Dermis blood vessel endothelial cell (primary cell): Measurements from ENCODE around the gene SPG21. TPM values are rescaled to one million over a fixed set of nuclear protein-coding genes. Genes with fewer than 3 reads are reported as not detected.

Experiments
- DNase-seq: peaks from one replicate; pipeline ENCODE4 v3.0.0; 2010
- total RNA-seq: library from RNA; depleted of rRNA; stranded (reverse); fragments of >200 nt; gene quantifications from 2 replicates; pipeline ENCODE4 v1.2.3, GENCODE V29; 2014

Gene SPG21
- total RNA-seq, 1 donor from 2014 or later, result 84.7 TPM

DNA sequence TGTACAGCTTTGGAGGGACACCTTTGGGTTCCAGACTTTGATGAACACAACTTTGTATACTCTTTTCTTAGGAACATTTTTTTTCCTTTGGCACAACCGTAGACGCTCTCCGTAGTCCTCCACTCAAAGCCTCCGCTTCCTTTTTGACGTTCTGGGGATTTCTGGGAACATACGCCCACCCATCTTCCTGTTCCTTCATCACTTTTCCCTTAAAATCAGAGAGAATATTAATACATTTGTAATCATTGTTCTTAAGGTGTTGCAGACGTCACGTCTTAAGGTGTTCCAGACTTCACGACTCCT is 405 bp upstream of the SPG21 start:
- DNase-seq, result no peak

DNA sequence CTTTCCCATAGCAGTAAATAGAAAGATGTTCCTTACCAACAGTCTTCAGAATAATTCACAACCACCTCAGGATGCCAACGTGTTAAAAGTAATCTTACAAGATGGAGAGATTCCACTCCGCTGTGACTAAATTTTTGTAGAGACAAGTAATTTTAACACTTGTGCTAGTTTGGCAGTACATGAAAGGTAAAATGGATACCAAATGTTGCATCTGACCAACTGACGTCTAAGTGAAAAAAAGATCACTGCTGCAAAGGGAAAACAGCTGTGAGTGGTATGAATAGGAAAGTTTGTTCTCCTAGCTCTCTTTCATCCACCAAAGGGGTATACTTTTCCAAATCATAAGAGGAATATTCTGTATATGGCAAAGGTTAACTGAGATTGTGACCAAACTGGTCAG is 2.6 kb downstream of the SPG21 start:
- no peak for DNase-seq

DNA sequence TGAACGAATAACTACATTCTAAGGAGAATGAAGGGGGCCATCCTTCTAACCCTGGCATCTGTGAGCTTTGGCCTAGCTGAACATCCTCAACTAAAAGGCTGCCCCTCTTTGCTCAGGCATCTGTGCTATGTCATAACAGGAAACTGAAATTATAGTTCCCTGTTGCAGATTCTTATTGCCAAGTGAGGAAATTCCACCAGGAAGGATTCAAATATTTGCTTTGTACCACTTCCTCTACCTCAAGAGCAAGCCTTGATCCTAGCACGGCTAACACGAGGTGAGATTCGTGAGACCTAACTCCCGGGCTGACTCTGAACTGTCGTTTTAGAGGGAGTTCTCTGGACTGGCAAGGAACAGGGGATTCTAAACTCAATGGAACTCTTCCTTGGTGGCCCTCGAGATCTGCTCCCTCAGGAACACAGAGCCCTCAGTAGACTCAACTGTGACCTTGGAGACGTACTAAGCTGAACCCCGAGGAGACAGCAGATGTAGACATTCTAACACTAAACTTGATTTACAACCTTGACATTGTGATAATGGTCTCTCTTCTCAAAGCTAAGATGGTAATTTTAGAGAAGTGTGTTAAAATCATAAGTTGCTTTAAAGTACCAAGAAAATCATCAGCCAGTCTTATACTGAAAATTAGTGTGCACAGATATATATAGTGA is 4.2 kb downstream of the SPG21 start:
- DNase-seq, result peak; percentile 66

DNA sequence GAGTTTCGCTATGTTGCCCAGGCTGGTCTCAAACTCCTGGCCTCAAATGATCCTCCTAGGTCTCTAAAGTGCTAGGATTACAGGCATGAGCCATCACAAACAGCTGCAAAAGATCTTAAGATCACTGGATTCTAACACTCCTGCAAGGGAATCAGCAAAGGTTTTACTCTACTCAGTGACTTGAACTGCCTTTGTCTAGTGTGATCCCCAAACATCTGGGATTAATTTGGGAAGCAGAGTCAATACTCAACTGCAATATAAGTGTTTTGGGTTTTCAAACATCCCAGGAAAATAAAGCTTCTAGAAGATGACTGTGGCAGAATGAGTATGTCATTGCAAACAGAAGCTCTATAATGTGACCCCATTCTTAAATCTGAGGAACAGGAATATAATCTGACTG is 7.2 kb downstream of the SPG21 start:
- DNase-seq, result no peak

DNA sequence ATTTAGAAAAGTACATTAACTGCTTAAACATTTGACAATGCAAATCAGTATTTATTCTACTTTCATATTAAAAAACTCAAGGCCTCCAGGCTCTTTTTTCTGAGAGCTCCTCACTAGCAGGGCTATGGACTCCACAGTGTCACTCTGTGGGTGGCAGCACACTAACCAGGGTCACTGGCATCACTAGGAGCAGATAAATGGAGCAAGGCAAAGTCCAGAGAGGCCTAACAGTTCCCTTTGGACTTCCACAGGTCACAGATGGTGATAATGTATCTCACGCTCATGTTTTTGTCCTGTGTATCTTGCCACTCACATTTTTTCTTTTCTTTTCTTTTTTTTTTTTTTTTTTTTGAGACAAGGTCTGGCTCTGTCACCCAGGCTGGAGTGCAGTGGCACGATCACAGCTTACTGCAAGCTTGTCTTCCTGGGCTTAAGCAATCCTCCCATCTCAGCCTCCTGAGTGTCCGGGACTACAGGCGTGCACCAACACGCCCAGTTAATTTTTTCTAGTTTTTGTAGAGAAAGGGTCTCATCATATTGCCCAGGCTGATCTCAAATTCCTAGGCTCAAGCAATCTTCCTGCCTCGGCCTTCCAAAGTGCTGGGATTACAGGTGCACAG is 7.8 kb downstream of the SPG21 start:
- DNase-seq, result no peak

DNA sequence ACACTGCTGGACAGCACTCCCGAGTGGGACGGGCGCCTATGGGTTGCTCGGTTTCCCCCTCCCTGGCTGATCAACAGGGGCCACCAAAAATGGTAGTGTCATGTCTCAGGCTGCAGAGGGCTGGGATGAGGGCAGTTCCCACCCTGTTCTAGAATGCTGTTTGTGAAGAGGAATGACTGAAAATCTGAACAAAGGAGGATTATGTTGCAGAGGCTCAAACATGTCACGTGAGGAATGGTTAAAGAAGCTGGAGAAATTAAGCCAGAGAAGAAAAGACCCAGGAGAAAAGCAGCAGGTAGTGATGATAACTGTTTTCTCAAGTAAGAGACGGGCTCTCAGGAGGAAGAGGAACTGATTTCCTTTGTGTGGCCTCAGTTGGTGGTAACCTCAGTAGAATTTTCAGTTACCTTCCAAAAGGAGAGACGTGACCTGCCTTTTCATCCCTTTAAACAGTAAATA is 10.4 kb downstream of the SPG21 start:
- DNase-seq, result no peak

DNA sequence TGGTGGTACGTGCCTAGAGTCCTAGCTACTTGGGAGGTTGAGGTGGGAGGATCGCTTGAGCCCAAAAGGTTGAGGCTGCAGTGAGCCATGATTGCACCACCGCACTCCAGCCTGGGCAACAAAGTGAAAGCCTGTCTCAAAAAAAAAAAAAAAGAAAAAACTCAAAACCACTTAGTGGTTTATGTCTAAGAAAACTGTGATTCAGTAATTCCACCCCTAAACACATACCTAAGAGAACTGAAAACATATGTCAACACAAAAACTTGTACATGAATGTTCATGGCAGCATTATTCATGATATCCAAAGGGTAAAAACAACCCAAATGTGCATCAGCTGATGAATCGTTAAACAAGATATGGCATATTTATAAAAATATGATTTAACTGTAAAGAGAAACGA is 14.3 kb downstream of the SPG21 start:
- no peak for DNase-seq

DNA sequence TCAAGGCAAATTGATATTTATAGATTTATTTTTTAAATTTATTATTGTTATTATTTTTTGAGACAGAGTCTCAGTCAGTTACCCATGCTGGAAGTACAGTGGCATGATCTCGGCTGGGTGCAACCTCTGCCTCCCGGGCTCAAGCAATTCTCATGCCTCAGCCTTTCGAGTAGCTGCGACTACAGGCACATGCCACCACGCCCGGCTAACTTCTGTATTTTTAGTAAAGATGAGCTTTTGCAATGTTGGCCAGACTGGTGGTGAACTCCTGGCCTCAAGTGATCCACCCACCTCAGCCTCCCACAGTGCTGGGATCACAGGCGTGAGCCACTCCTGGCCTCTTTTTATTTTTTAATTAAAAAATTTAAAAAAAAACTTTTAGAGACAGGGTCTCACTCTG is 19.0 kb downstream of the SPG21 start:
- DNase-seq, result no peak

DNA sequence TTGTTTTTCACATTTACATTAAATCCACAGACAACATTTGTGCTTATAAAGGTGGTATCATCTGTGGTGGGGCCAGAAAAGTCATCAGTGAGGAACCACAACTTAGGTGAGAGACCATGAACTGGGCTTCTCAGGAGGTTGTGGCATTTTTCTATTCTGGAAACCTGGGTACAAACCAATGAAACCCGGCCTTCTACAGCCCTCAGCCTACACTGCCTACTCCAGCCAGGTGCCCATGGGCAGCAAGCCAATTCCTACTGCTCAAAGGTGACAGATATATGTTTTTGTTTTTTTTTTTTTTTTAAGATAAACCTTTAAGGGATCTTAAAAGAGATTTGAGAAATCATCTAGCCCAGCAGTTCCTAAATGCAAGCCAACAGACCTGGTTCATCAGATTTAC is 20.3 kb downstream of the SPG21 start:
- DNase-seq, result no peak

DNA sequence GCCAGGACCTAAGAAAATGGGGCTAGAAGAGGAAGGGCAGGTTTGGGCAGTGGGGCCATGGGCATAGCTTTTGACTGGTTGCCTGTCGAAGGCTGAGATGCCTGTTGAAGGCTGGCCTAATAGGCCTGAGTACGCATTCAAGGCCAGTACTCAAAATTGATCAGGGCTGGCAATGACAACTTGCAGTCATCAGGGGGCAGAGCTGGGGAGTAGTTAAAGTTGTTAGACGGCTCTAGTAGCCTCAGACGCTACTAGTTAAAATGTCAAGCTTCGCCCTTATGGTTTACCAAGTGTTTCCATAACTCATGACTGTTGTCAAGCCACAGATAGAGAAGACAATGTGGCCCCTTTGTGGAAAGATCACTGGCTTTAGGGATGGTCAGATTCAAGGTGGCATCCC is 28.7 kb downstream of the SPG21 start:
- DNase-seq, result no peak

DNA sequence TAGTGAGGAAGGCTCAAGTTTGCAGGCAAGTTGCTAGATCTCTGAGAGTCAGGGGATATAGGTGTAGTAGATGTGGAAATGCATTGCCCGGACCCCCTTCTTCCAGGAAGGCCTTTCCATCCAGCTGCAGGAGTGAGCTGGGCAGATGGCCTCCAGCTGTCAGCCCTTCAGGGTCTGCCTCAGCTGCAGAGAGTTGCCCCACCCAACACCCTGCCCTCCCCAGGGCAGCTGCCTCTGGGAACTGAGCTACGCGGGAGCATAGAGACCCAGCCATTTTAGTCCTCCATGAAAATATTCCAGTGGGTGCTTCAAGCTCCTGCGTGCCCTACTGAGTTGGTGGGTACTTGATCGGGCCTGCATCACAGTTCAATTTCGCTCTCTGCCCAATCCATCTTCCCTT is 29.6 kb downstream of the SPG21 start:
- DNase-seq, result no peak

DNA sequence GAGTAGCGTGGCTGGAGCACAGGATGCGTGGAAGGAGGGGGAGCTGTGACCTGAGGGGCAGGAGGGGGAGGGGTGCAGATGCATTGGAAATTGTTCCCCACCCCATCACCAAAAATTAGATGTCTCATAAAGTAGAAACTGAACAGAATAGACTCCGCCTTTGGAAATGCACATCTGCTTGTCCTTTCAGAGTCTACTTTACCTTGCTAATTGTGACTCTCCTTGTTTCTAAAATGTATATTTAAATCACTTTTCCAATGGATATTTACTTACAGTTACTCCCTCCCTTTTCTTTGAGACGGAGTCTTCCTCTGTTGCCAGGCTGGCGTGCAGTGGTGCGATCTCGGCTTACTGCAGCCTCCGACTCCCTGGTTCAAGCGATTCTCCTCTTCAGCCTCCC is 30.6 kb downstream of the SPG21 start:
- DNase-seq, result no peak

DNA sequence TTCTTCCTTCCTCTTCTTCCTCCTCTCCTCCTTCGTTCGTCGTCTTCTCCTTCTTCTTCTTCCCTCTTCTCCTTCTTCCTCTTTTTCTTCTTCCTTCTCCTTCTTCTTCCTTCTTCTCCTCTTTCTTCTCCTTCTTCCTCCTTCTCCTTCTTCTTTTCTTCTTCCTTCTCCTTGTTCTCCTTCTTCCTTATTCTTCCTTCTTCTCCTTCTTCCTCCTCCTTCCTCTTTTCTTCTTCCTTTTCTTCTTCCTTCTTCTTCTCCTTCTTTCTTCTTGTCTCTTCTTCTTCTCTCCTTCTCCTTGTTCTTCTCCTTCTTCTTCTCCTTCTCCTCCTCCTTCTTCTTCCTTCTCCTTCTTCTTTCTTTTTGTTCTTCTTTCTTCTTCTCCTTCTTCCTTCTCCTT is 35.3 kb downstream of the SPG21 start:
- DNase-seq, result no peak

DNA sequence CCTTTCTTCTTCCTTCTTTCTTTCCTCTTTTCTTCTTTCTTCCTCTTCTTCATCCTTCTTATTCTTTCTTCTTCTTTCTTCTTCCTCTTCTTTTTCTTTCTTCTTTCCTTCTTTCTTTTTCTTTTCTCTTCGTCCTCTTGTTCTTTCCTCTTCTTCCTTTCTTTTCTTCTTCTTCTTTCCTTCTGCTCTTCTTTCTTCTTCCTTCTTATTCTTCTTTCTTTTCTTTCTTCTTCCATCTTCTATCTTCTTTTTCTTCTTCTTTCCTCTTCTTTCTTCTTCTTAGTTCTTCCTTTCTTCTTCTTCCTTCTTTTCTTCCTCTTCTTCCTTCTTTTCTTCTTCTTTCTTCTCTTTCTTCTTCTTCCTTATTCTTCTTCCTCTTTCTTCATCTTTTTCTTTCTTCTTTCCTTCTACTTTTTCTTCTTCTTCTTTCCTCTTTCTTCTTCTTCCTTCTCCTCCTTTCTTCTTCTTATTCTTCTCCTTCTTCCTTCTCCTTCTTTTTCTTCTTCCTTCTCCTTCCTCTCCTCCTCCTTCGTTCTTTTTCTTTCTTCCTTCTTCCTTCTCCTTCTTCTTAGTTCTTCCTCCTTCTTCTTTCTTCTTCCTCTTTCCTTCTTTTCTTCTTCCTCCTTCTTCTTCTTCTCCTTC is 37.8 kb downstream of the SPG21 start:
- DNase-seq, result no peak

DNA sequence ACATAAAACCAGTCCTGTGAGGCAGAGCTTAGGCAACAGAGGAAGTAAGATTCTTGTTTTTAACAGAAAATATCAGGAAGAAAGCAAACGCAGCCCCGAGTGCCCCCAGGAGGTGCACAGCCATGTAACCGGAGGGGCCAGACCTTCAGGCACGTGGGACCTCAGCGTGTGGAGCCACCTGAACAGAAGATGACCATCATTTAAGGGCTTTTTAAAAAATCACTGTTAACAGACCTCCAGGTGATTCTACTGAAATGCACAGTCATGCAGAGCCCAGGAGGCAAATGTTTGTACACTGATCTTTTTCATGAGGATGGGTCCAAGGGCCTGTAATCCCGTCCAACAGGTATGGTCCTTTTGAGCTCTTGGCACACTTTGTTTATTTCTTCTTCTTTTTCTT is 38.8 kb downstream of the SPG21 start:
- no peak for DNase-seq

DNA sequence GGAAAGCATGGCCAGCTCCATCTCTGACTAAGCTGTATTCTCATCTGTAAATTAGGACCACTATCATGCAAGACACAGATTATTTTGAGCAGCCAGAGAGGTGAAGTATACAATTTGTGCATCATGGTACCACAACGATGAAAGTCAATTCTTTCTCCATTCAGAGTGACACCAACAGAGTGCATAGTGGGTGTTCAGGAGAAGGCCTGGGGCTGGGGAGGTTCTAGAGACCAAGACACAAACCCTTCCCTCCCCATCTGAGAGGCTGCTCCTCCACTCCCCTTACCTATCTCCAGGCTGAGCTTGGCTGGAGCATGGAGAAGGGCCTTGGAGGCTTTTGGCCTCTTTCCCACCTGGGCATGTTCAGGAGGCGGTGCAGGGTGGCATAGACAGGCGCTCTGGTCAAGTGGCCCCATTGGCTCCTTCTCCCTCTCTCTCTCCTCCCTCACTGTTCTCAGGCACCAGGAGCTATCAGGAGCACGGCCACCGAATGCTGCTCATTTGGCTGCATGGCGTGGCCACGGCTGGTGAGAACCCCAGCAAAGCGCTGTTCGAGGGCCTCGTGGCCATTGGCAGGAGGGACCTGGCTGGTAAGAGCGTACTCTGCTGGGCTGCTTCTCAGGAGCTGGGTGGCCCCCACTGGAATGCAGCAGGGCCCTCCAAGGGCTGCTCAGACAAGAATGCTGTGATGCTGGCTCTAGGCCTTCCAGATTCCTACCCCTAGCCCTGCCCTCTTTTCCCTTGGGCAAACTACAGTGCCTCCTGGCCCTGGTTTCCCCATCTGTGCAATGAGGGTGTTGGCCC is 40.1 kb downstream of the SPG21 start:
- DNase-seq, result no peak

DNA sequence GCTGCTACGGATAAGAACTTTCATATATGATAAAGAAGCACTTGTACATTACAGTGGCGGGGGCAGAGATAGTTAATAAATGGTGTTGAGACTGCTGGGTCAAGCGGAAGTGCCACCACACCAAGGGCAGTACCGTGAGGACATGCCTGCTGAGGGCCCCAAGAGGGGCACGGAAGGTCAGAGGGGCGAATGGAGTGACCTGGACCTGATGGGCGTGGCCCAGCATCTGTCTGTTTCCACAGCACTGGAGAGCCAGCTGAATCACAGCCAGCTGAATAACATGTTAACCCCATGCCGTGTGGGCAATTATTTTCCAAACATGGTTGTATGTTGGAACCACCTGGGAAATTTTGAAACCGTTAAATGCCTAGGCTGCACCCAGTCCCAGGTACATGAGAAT is 40.8 kb downstream of the SPG21 start:
- DNase-seq, result no peak

DNA sequence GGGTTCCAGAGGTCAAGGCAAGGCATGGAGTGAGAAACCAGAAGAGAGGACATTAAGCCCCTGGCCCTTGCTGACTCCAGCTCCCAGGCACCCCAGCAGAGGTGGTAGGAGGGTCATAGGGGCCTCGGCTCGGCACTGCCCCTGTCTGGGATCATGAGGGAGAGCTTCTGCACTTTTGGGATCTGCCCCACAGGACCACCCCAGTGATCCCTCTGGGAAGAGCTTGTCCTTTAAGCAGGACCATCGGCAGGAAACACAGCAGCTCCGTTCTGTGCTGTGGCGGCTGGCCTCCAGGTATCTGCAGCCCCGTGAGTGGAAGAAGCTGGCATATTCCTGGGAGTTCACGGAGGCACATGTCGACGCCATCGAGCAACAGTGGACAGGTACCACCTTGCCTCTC is 42.5 kb downstream of the SPG21 start:
- DNase-seq, result no peak

DNA sequence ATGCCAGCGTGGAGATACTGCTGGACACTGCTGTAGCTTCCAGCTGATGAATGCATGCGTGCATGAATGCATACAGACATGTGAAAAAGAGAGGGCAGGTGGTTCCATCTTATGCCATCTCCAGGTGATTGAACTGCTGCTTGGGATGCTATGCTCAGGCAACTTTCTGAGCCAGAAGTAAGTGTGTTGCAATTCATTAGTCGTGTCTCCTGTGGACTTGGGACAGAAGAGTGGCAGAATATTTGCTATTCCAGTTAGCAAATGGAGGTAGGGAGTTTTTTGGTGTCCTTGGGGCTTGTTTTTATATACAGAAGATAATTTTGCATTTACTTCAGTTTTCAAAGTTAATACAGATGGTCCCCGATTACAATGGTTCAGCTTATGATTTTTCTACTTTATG is 44.8 kb downstream of the SPG21 start:
- no peak for DNase-seq

DNA sequence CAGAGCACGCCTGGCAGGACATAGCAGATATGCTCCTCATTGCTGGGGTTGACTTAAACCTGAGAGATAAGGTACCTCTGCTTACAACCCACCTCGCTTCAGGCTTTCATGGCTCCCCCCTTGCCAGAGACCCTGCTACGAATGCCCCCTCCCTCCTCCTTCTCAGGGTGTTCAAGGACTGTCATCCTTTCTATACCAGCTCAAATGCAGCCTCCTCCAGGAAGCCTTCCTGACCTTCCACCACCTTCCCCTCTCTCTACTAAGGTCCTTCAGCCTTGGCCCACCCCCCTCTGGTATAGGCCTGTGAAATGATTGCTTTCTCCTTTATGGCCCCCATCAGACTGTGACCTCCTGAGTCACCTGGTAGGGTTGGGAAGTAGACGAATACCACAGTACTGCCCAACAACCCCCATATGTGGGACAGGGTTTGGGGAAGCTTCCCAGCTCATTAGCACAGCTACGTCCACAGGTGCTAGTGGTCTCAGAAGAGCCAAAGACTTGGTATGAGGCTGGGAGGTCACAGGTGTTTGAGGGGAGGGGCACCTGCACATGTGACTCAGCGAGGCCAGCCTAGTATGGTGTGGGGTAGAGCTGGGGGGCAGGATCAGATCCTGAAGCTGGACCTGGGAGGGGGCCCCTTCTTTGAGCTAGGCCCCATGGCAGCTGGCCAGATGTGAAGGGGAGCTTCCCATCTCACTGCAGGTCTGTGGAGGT is 46.0 kb downstream of the SPG21 start:
- no peak for DNase-seq

DNA sequence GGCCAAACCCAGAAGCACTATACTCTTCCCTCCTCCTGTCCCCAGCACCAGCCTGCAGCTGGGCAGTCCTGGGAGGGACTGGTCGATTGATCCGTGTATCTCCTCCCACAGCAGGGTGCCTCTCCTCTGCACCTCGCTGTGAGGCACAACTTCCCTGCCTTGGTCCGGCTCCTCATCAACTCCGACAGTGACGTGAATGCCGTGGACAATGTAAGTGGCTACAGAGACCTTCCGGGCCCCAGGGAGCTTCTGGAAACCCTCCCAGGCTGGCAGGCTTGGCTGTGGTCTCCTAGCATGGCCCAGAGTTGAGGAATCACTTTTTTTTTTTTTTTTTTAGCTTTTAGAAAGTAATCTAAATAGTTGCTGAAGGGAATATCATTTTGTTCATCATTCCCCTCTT is 47.4 kb downstream of the SPG21 start:
- no peak for DNase-seq

DNA sequence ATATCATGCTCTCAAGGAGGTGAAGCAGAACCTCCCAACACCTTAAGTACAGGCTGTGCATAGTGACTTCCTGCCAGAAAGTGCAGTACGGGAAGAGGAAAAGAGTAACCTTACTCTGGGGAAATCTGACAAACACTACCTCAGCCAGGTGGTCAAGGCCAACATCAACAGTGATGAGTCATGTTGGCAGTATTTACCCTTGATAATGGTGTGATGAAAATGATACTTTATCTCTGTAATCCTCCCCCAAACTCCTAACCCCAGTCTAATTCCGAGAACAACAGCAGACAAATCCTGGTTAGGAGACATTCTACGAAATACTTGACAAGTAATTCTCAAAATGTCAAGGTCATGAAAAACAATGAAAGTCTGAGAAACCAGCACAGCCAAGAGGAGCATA is 51.5 kb downstream of the SPG21 start:
- peak; percentile 46 for DNase-seq

DNA sequence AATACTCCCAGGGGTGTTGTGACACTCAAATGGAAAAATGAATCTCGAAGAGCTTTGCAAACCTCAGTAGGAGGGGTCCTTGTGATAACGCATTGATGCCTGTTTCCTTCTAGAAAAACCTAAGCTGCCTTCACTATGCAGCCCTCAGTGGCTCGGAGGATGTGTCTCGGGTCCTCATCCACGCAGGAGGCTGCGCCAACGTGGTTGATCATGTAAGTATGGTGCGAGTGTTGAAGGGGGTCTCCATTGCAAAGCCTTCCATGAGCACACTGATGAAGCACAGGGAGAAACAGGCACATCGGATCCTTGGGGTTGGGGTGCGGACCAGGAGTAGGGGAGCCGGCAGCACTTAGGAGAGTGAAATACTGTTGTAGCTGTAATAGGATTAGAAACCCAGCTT is 55.7 kb downstream of the SPG21 start:
- no peak for DNase-seq
